Measurements from ENCODE around the gene GCFC2. TPM values are rescaled to one million over a fixed set of nuclear protein-coding genes. Genes with fewer than 3 reads are reported as not detected.

The GCFC2 gene
- total RNA-seq, 1 experiment from 2014 or later, result 20.1 TPM

DNA sequence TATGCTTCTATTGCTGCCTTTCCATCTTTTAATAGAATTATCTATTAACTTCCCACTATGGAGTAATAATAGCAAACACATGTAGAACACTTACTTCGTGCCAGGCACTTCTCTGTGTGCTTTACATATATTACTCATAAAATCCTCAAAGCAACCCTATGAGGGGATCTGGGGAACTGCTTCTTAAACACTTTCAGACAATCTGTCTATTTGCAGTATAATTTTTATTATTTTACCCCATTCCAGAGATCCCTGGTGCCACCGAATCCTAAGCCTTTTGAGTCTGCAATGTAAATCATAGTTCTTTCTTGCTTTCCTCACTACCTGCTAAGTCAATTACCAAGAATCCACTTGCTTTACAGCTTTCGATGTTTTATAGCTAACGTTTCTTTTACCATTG is 25.6 kb upstream of the GCFC2 start:
- no peaks in the 10 kb centered on the region for H3K4me1 ChIP-seq (ENCODE audit: control insufficient read depth in 1 of 2, insufficient read depth in 2 of 2, low read length in 2 of 2)
- no peak overlapping the region for H2AFZ ChIP-seq (ENCODE audit: low read depth, low read length, poor library complexity, severe bottlenecking)
- no peak for DNase-seq (ENCODE audit: low read depth, low spot score)
- no TSS peak for BruUV-seq (replicated peaks)
- no peak overlapping the region for H3K27ac ChIP-seq (ENCODE audit: low read depth, low read length)
- ChIA-PET POLR2A (no interaction called here), RAD21 (ENCODE audit: low non-redundant PET in 1 of 2, low total read pairs in 2 of 2, uncharacterized antibody in 2 of 2, unreplicated experiment in 2 of 2) (no interaction called here), CTCF (no interaction called here)
- H3K9me2 ChIP-seq (ENCODE audit: insufficient read depth), result no peaks in the 10 kb centered on the region
- no peaks in the 10 kb centered on the region for H3K9me3 ChIP-seq (ENCODE audit: control insufficient read depth in 1 of 2, insufficient read depth in 1 of 2, low read depth in 1 of 2, low read length in 2 of 2)
- H3K79me2 ChIP-seq (ENCODE audit: insufficient read depth, low read length), result no peaks in the 10 kb centered on the region
- intact Hi-C loops (cut with micrococcal nuclease), result no loop called here
- H3K4me3 ChIP-seq (replicated peaks in 1 of 2; ENCODE audit: low read depth in 1 of 2, low read length in 2 of 2), result no peak overlapping the region
- 0 out of 2 replicates have a peak, but pooled peaks cover 9% of the 10 kb centered on the region for H3K27me3 ChIP-seq (ENCODE audit: insufficient read depth, low read length)
- TF ChIP-seq CEBPB (IDR thresholded peaks at IDR 0.05; ENCODE audit: low read depth) (no peak), JUND (IDR thresholded peaks at IDR 0.05) (no peak), SIN3A (IDR thresholded peaks at IDR 0.05; ENCODE audit: low read depth) (no peak), SRF (IDR thresholded peaks at IDR 0.05; ENCODE audit: low read depth) (no peak), EZH2 (IDR thresholded peaks at IDR 0.05) (no peak), RAD21 (IDR thresholded peaks at IDR 0.05; ENCODE audit: low read depth) (no peak), POLR2A (IDR thresholded peaks at IDR 0.05; ENCODE audit: borderline replicate concordance, extremely low read depth, insufficient read depth, insufficient read length) (no peak), FOSL1 (IDR thresholded peaks at IDR 0.05; ENCODE audit: low read depth) (no peak)
- TF ChIP-seq, protein P1, sequence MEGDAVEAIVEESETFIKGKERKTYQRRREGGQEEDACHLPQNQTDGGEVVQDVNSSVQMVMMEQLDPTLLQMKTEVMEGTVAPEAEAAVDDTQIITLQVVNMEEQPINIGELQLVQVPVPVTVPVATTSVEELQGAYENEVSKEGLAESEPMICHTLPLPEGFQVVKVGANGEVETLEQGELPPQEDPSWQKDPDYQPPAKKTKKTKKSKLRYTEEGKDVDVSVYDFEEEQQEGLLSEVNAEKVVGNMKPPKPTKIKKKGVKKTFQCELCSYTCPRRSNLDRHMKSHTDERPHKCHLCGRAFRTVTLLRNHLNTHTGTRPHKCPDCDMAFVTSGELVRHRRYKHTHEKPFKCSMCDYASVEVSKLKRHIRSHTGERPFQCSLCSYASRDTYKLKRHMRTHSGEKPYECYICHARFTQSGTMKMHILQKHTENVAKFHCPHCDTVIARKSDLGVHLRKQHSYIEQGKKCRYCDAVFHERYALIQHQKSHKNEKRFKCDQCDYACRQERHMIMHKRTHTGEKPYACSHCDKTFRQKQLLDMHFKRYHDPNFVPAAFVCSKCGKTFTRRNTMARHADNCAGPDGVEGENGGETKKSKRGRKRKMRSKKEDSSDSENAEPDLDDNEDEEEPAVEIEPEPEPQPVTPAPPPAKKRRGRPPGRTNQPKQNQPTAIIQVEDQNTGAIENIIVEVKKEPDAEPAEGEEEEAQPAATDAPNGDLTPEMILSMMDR (IDR thresholded peaks at IDR 0.05 in 2 of 3, conservative IDR thresholded peaks at IDR 0.05 in 1 of 3; ENCODE audit: borderline replicate concordance in 1 of 3, insufficient read depth in 1 of 3, low read depth in 2 of 3, low read length in 2 of 3), result no peak
- TF ChIP-seq, protein P2, sequence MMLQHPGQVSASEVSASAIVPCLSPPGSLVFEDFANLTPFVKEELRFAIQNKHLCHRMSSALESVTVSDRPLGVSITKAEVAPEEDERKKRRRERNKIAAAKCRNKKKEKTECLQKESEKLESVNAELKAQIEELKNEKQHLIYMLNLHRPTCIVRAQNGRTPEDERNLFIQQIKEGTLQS (IDR thresholded peaks at IDR 0.05), result no peak
- no peak overlapping the region for H3K4me2 ChIP-seq (ENCODE audit: low read length)
- H4K20me1 ChIP-seq (ENCODE audit: insufficient read depth), result no peaks in the 10 kb centered on the region
- no peak for ATAC-seq
- H3K9ac ChIP-seq (ENCODE audit: low read length), result no peak overlapping the region
- H3K36me3 ChIP-seq (ENCODE audit: control insufficient read depth in 1 of 2, insufficient read depth in 2 of 2, low read length in 2 of 2), result no peaks in the 10 kb centered on the region

DNA sequence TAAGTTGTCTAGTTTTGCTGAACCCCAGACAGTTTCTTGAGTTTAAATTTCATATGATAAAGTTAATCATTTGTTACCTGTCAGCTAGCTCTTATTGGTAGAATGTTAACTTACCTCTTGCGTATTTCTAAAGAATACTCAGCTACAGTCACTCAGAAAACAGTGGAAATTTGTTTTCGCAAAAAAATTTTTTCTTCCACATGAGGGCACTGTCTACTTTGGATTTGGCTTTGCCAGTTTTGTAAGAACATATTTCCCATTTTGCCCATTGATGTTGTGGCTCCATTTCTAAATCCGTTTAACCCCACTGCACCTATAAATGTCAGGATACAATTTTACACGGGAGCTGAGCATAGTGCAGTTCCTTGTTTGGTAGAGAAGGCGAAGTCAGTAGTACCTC is 19.1 kb upstream of the GCFC2 start:
- Histone ChIP-seq H3K9ac (ENCODE audit: low read length) (no peak overlapping the region), H3K4me3 (replicated peaks in 1 of 2; ENCODE audit: low read depth in 1 of 2, low read length in 2 of 2) (no peak overlapping the region), H3K27me3 (ENCODE audit: insufficient read depth, low read length) (peaks cover 21% of the 10 kb centered on the region; the same call in 1 of the 2 replicates), H3K4me1 (ENCODE audit: control insufficient read depth in 1 of 2, insufficient read depth in 2 of 2, low read length in 2 of 2) (no peaks in the 10 kb centered on the region), H3K36me3 (ENCODE audit: control insufficient read depth in 1 of 2, insufficient read depth in 2 of 2, low read length in 2 of 2) (no peaks in the 10 kb centered on the region), H3K9me2 (ENCODE audit: insufficient read depth) (no peaks in the 10 kb centered on the region), H3K79me2 (ENCODE audit: insufficient read depth, low read length) (no peaks in the 10 kb centered on the region), H3K9me3 (ENCODE audit: control insufficient read depth in 1 of 2, insufficient read depth in 1 of 2, low read depth in 1 of 2, low read length in 2 of 2) (no peaks in the 10 kb centered on the region), H2AFZ (ENCODE audit: low read depth, low read length, poor library complexity, severe bottlenecking) (no peak overlapping the region), H4K20me1 (ENCODE audit: insufficient read depth) (no peaks in the 10 kb centered on the region), H3K27ac (ENCODE audit: low read depth, low read length) (no peak overlapping the region), H3K4me2 (ENCODE audit: low read length) (no peak overlapping the region)
- ChIA-PET CTCF (interaction anchor here (0.7 to 1.1 kb wide), 2 partner anchors 10 to 89 kb away, joined by 3 to 5 read pairs; no protein-coding TSS in a partner anchor), RAD21 (ENCODE audit: low non-redundant PET in 1 of 2, low total read pairs in 2 of 2, uncharacterized antibody in 2 of 2, unreplicated experiment in 2 of 2) (no interaction called here), POLR2A (no interaction called here)
- no TSS peak for BruUV-seq (replicated peaks)
- ATAC-seq, result no peak
- intact Hi-C loops (cut with micrococcal nuclease), result no loop called here
- TF ChIP-seq TCF7L2 (IDR thresholded peaks at IDR 0.05; ENCODE audit: borderline replicate concordance, extremely low read depth, insufficient read depth, insufficient read length) (no peak), RAD21 (IDR thresholded peaks at IDR 0.05; ENCODE audit: low read depth) (peak; percentile 48)
- TF ChIP-seq, protein P1 (IDR thresholded peaks at IDR 0.05 in 2 of 3, conservative IDR thresholded peaks at IDR 0.05 in 1 of 3; ENCODE audit: borderline replicate concordance in 1 of 3, insufficient read depth in 1 of 3, low read depth in 2 of 3, low read length in 2 of 3), result peak; percentile 6 to 41 (median 17); a peak in 3 of 6 replicates
- DNase-seq (ENCODE audit: low read depth, low spot score), result no peak

All from HCT116 (cell line).